ENCODE results near the gene SDK1.

DNA sequence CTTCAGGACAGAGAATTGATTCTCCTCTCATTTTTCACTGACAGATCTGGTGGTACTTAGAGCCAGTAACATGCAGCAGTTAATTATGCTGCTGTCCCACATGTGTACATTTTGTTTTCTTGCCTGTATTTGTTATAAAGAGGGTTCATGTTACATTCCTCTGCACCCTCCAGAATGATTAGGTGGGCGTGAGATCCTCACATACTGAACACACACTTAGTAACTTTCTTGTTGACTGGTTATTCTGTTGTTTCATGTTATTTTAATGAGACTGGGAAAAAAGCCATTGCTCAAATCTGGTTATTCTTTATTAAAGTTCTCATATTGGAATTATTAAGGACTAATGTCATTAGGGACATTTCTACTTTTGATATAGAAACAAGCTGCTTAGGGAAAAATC is 409.1 kb downstream of the SDK1 start:
- no peak for TF ChIP-seq TEAD4 (CRISPR knock-in tag; IDR thresholded peaks at IDR 0.05)
- TF ChIP-seq, protein P1, sequence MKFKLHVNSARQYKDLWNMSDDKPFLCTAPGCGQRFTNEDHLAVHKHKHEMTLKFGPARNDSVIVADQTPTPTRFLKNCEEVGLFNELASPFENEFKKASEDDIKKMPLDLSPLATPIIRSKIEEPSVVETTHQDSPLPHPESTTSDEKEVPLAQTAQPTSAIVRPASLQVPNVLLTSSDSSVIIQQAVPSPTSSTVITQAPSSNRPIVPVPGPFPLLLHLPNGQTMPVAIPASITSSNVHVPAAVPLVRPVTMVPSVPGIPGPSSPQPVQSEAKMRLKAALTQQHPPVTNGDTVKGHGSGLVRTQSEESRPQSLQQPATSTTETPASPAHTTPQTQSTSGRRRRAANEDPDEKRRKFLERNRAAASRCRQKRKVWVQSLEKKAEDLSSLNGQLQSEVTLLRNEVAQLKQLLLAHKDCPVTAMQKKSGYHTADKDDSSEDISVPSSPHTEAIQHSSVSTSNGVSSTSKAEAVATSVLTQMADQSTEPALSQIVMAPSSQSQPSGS (CRISPR knock-in tag; IDR thresholded peaks at IDR 0.05; ENCODE audit: borderline replicate concordance, low read depth), result no peak
- no peak for TF ChIP-seq CTCF (IDR thresholded peaks at IDR 0.05)
- TF ChIP-seq NR2C2 (CRISPR knock-in tag; IDR thresholded peaks at IDR 0.05), result no peak
- TF ChIP-seq ATF6 (CRISPR knock-in tag; IDR thresholded peaks at IDR 0.05), result no peak

Measured in WTC11 (cell line).